Neural crest cell (in vitro differentiated cells): Measurements from ENCODE around the gene MICAL2. TPM values are rescaled to one million over a fixed set of nuclear protein-coding genes. Genes with fewer than 3 reads are reported as not detected.

Experiments used
- DNase-seq: peaks from one replicate; pipeline ENCODE4 v3.0.0; 2021; ENCODE audit warnings: low read depth, mixed read lengths, low spot score
- H3K27ac Mint-ChIP-seq: one replicate; pipeline ENCODE4 v1.8.0; 2021; ENCODE audit warnings: mild to moderate bottlenecking, mixed read lengths; ENCODE audit not compliant: unreplicated experiment
- H3K27me3 Mint-ChIP-seq: 2 replicates; pipeline ENCODE4 v1.8.0; 2021; ENCODE audit warnings: low read depth, mild to moderate bottlenecking, mixed read lengths
- H3K36me3 Mint-ChIP-seq: 2 replicates; pipeline ENCODE4 v1.8.0; 2021; ENCODE audit warnings: low read depth, mild to moderate bottlenecking, mixed read lengths
- H3K4me1 Mint-ChIP-seq: 2 replicates; pipeline ENCODE4 v1.8.0; 2021; ENCODE audit warnings: mixed read lengths
- H3K4me3 Mint-ChIP-seq: one replicate; pipeline ENCODE4 v1.8.0; 2021; ENCODE audit warnings: mild to moderate bottlenecking, mixed read lengths
- H3K9me3 Mint-ChIP-seq: 2 replicates; pipeline ENCODE4 v1.8.0; 2021; ENCODE audit warnings: mixed read lengths
- CTCF ChIP-seq: fragments of 200-600 bp; sonication (generic); conservative IDR thresholded peaks from 2 replicates; pipeline ENCODE4 v1.5.0; 2021; ENCODE audit warnings: antibody characterized with exemption, mild to moderate bottlenecking
- total RNA-seq: library from RNA; stranded (reverse); gene quantifications from 2 replicates; pipeline ENCODE4 v1.2.1, GENCODE V29; 2021

Gene MICAL2
- total RNA-seq, 1 donor from 2014 or later, result 1.1 TPM

GRCh38 chr11:12212821-12213185, 102.4 kb downstream of the MICAL2 start:
- no peak for DNase-seq
- Mint-ChIP-seq H3K36me3 (no peaks in the 10 kb centered on the region), H3K4me3 (no peak overlapping the region), H3K27ac (no peak overlapping the region), H3K27me3 (no peaks in the 10 kb centered on the region), H3K9me3 (no peaks in the 10 kb centered on the region), H3K4me1 (peaks cover 16% of the 10 kb centered on the region)
- no peak for TF ChIP-seq CTCF

- Mint-ChIP-seq H3K27me3 (no peaks in the 10 kb centered on the region), H3K9me3 (no peaks in the 10 kb centered on the region), H3K27ac (no peak overlapping the region), H3K4me3 (no peak overlapping the region), H3K4me1 (peaks cover 16% of the 10 kb centered on the region), H3K36me3 (no peaks in the 10 kb centered on the region)
- no peak for DNase-seq
- no peak for TF ChIP-seq CTCF
Measured at GRCh38 chr11:12213883-12214282, 103.5 kb downstream of the MICAL2 start.

GRCh38 chr11:12214751-12215150, 104.4 kb downstream of the MICAL2 start:
- no peak for TF ChIP-seq CTCF
- Mint-ChIP-seq H3K9me3 (no peaks in the 10 kb centered on the region), H3K36me3 (no peaks in the 10 kb centered on the region), H3K27ac (no peak overlapping the region), H3K4me3 (no peak overlapping the region), H3K4me1 (peaks cover 16% of the 10 kb centered on the region), H3K27me3 (no peaks in the 10 kb centered on the region)
- DNase-seq, result no peak

GRCh38 chr11:12215181-12215593, 104.8 kb downstream of the MICAL2 start:
- H3K27ac Mint-ChIP-seq, result no peak overlapping the region
- H3K4me3 Mint-ChIP-seq, result no peak overlapping the region
- DNase-seq, result no peak
- no peaks in the 10 kb centered on the region for H3K36me3 Mint-ChIP-seq
- H3K9me3 Mint-ChIP-seq, result no peaks in the 10 kb centered on the region
- TF ChIP-seq CTCF, result no peak
- H3K27me3 Mint-ChIP-seq, result no peaks in the 10 kb centered on the region
- peaks cover 16% of the 10 kb centered on the region for H3K4me1 Mint-ChIP-seq

- no peak overlapping the region for H3K4me3 Mint-ChIP-seq
- H3K4me1 Mint-ChIP-seq, result peaks cover 16% of the 10 kb centered on the region
- no peaks in the 10 kb centered on the region for H3K36me3 Mint-ChIP-seq
- H3K9me3 Mint-ChIP-seq, result no peaks in the 10 kb centered on the region
- H3K27me3 Mint-ChIP-seq, result no peaks in the 10 kb centered on the region
- DNase-seq, result no peak
- TF ChIP-seq CTCF, result no peak
- H3K27ac Mint-ChIP-seq, result no peak overlapping the region
Measured at GRCh38 chr11:12216041-12216451, 105.7 kb downstream of the MICAL2 start.
